ENCODE measurements around the gene TUSC2.
A peak's percentile ranks its signal among the peaks of the same experiment; 100 is the strongest.

TUSC2 gene

DNA sequence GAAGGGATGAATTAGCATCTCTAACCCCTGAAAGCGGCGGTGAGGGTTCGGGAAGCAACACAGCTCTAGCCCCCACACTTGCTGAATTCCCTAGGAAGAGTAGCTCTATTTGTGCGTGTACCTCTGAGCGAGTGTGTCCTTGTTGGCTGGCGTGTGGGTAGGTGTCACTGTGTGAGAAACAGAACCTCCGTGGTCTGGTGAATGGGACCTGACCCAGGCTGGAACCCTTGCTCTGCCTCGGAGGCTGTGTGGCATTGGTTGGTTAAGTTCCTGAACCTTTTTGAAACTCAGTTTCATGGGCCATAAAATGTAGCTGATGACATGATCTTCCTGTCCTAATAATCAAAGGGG, 31.7 kb upstream of the TUSC2 start:
- CTCF ChIA-PET, result interaction anchor here (1.5 to 2.8 kb wide), 2 partner anchors 9 to 12 kb away, joined by 3 to 11 read pairs; no protein-coding TSS in a partner anchor
- DNase-seq (ENCODE audit: extremely low spot score), result no peak

DNA sequence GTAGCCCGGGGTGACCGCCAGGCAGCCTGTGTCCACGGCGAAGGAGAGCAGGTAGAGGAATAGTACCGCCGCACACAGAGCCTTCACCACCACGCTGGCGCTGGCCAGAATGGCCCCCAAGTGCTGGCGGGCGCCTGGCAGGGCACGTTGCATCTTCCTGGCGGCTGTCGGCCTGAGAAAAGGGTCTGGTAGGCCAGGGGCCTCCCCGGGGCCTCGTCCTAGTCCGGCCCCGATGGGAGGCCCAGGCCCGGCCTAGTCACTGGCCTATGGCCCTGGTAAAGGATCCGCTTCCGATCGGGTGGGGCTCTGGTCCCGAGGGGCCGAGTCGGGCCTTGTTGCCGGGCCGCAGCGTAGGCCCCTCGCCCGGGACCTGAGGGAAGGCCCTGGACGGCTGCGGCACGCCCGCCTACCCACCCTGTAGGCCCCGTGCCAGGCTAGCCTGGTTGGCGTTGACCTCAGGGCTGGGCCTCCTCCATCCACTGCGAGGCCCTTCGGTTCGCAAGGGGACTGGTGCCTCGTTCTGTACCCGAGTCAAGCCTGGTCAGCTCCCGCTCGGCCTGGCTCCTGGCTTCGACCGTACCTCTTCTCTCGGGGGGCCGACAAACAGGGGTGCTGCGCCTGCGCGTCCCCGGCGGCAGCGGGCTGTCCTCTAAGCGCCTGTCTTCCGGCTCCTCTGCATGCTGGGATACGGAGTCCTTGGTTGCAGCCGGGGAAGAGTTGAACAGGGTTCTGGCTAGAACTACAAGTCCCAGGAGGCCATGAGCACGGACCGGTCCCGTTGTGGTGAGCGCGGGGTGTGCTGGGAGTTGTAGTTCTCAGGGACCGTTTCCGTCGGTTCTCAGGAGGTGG, 31.1 kb upstream of the TUSC2 start, which contains the start of gene TMEM115:
TSS of gene TMEM115 (minus strand) at position 611 of the 849 bp plus-strand sequence. CDS start at position 153, 458 bp downstream.
- CTCF ChIA-PET, result interaction anchor here (1.5 kb wide), 1 partner anchor 10 kb away, joined by 3 read pairs; no protein-coding TSS in a partner anchor
- TF ChIP-seq, protein P1, sequence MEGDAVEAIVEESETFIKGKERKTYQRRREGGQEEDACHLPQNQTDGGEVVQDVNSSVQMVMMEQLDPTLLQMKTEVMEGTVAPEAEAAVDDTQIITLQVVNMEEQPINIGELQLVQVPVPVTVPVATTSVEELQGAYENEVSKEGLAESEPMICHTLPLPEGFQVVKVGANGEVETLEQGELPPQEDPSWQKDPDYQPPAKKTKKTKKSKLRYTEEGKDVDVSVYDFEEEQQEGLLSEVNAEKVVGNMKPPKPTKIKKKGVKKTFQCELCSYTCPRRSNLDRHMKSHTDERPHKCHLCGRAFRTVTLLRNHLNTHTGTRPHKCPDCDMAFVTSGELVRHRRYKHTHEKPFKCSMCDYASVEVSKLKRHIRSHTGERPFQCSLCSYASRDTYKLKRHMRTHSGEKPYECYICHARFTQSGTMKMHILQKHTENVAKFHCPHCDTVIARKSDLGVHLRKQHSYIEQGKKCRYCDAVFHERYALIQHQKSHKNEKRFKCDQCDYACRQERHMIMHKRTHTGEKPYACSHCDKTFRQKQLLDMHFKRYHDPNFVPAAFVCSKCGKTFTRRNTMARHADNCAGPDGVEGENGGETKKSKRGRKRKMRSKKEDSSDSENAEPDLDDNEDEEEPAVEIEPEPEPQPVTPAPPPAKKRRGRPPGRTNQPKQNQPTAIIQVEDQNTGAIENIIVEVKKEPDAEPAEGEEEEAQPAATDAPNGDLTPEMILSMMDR (IDR thresholded peaks at IDR 0.05; ENCODE audit: control extremely low read depth, extremely low read depth, low read depth, missing control alignments), result no peak
- DNase-seq (ENCODE audit: extremely low spot score), result peak; percentile 98
- POLR2A ChIA-PET, result no interaction called here

More for the DNA sequence above, 31.7 kb upstream of the TUSC2 start:
- POLR2A ChIA-PET, result interaction anchor here (0.7 kb wide), 1 partner anchor 10 kb away, joined by 3 read pairs; the partner anchor contains the start of gene NPRL2
- TF ChIP-seq, protein P1 (IDR thresholded peaks at IDR 0.05; ENCODE audit: control extremely low read depth, extremely low read depth, low read depth, missing control alignments), result no peak

DNA sequence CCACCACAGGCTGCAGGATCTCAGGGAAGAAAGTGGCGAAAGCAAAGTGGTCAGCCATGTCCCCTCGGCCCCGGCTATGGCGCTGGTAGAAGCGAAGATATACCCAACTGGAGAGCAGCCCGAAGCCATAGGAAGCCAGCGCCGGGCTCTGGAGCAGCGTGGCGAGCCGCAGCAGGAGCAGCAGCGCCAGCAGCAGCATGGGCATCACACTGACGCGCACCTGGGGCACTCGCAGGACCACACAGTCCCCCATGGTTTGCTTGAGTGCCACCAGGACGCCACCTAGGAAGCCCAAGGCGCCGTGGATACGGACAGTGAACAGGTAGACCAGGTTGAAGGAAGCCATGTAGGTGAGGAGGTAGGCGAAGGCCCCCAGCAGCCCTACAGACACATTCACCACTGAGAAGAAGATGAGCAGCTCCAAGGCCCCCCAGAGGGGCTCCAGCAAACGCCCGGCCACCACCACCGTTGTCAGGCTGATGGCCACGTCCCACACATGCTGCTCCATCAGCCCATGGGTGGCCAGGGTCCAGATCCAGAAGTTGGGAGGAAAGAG, 30.4 kb upstream of the TUSC2 start:
- TF ChIP-seq, protein P1 (IDR thresholded peaks at IDR 0.05; ENCODE audit: control extremely low read depth, extremely low read depth, low read depth, missing control alignments), result no peak
- ChIA-PET POLR2A (no interaction called here), CTCF (interaction anchor here (2.8 kb wide), 1 partner anchor 184 kb away, joined by 8 read pairs; no protein-coding TSS in a partner anchor)
- DNase-seq (ENCODE audit: extremely low spot score), result no peak

DNA sequence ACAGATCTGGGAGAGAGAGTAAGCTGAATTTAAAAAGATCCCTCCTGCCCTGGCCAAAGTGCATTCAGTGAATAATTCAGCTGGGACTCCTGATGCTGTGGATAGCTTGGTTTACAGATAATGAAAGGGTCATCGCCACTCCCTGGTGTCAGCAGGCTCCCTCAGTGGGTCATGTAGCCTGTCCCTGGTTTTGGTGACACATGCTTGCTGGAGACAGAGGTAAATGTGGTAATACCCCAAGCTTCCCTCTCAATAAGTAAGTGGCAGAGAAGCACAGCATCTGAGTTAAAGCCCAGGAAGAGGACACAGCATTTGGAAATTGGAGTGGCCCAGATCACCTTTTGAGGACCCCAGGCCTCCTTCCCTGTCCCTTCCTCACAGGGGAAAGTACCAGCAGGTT, 29.5 kb upstream of the TUSC2 start:
- TF ChIP-seq, protein P1 (IDR thresholded peaks at IDR 0.05; ENCODE audit: control extremely low read depth, extremely low read depth, low read depth, missing control alignments), result no peak
- no peak for DNase-seq (ENCODE audit: extremely low spot score)
- ChIA-PET CTCF (interaction anchor here (0.7 to 2.8 kb wide), 4 partner anchors 15 to 185 kb away, joined by 3 to 8 read pairs (median 4); partner anchors contain the start of gene TUSC2), POLR2A (no interaction called here)

DNA sequence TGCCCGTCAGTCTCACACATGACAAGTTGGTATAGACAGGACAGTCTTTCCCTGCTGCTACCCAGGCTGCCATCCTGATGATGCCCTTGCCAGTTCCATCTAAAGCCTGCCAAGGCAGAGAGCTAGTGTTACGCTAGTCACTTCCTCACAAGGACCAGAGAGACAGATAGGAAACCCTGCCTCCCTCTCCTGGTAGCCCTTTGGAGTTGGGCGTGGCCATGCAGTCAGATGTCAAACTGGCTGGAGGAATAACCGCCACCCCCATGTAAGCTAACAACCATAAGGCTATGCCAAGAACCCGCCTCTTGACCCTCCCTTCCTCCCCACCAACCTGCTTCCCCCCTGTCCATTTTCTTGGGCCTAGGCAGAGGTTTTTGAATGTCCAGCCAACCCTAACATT, 28.5 kb upstream of the TUSC2 start:
- CTCF ChIA-PET, result interaction anchor here (1.0 to 2.8 kb wide), 4 partner anchors 11 to 186 kb away, joined by 3 to 8 read pairs (median 4); no protein-coding TSS in a partner anchor
- POLR2A ChIA-PET, result interaction anchor here (0.7 kb wide), 1 partner anchor 57 kb away, joined by 5 read pairs; the partner anchor contains the start of genes HYAL3 and NAA80

More for the DNA sequence above, 28.5 kb upstream of the TUSC2 start:
- no peak for DNase-seq (ENCODE audit: extremely low spot score)
- TF ChIP-seq, protein P1 (IDR thresholded peaks at IDR 0.05; ENCODE audit: control extremely low read depth, extremely low read depth, low read depth, missing control alignments), result no peak
